ENCODE measurements around the gene CMTR2.

- TF ChIP-seq POLR2AphosphoS5 (IDR thresholded peaks at IDR 0.05) (peak; percentile 74 to 90 (median 88)), POLR2A (IDR thresholded peaks at IDR 0.05) (peak; percentile 52 to 69), CTCF (IDR thresholded peaks at IDR 0.05) (no peak), EP300 (IDR thresholded peaks at IDR 0.05) (no peak)
Measured at GRCh38 chr16:71288890-71289731, at the start of gene CMTR2.

All from sigmoid colon (tissue), 4 donors.